Spleen (tissue), 13 donors: ENCODE results near the gene ENPEP. TPM values are rescaled to one million over a fixed set of nuclear protein-coding genes. Genes with fewer than 3 reads are reported as not detected.
A peak's percentile ranks its signal among the peaks of the same experiment; 100 is the strongest.
"Not testable (repeated sequence)": the region's sequence is repeated elsewhere in the genome, so short reads cannot be mapped to it uniquely, and the experiment has no call there.

Experiments used
- DNase-seq: peaks from one replicate; pipeline ENCODE4 v3.0.0-alpha.2; 2020
- H3K27ac ChIP-seq, 8 donors: fragments of 200-600 bp; sonication (generic) in 7 of 8; 1 replicate in 4 of 8; 2 replicates in 4 of 8; pipeline versions ENCODE4 v1.5.0 to v1.8.0; 2016 to 2021; ENCODE audit warnings: inconsistent platforms in 4 of 8, mild to moderate bottlenecking in 4 of 8, moderate library complexity in 1 of 8
- H3K27me3 ChIP-seq, 7 donors: fragments of 200-600 bp; sonication (generic) in 6 of 7; replicated peaks in 1 of 7; 1 replicate in 4 of 7; 2 replicates in 3 of 7; pipeline versions ENCODE4 v1.5.0 to v1.8.0; 2016 to 2021; ENCODE audit warnings: inconsistent platforms in 3 of 7, mild to moderate bottlenecking in 1 of 7
- H3K36me3 ChIP-seq, 6 donors: fragments of 200-600 bp; sonication (generic) in 5 of 6; 1 replicate in 4 of 6; 2 replicates in 2 of 6; pipeline versions ENCODE4 v1.5.0 to v1.8.0; 2016 to 2021; ENCODE audit warnings: inconsistent platforms in 2 of 6
- H3K4me1 ChIP-seq, 6 donors: fragments of 200-600 bp; sonication (generic) in 5 of 6; 1 replicate in 3 of 6; 2 replicates in 3 of 6; pipeline versions ENCODE4 v1.5.0 to v1.8.0; 2016 to 2021; ENCODE audit warnings: inconsistent platforms in 3 of 6
- H3K4me3 ChIP-seq, 8 donors: fragments of 200-600 bp; sonication (generic) in 7 of 8; 1 replicate in 4 of 8; 2 replicates in 4 of 8; pipeline versions ENCODE4 v1.5.0 to v1.8.0; 2016 to 2021; ENCODE audit warnings: inconsistent platforms in 4 of 8, mild to moderate bottlenecking in 4 of 8, moderate library complexity in 2 of 8
- H3K9me3 ChIP-seq, 8 donors: fragments of 200-600 bp; sonication (generic) in 7 of 8; 1 replicate in 4 of 8; 2 replicates in 4 of 8; pipeline versions ENCODE4 v1.5.0 to v1.8.0; 2016 to 2021; ENCODE audit warnings: inconsistent platforms in 4 of 8
- POLR2A ChIP-seq, 3 donors: fragments of 450-650 bp; IDR thresholded peaks; one replicate each; pipeline ENCODE4 v1.5.1; 2017; ENCODE audit warnings: antibody characterized with exemption in 3 of 3, mild to moderate bottlenecking in 1 of 3
- POLR2AphosphoS5 ChIP-seq, 3 donors: sonication (generic); formaldehyde crosslinking; IDR thresholded peaks; one replicate each; pipeline ENCODE4 v1.5.1; 2017; ENCODE audit warnings: antibody characterized with exemption in 3 of 3
- WGBS, 5 donors: extraction: QIAGEN DNeasy Blood & Tissue Kit in 3 of 5; methylation state at CpG; one replicate each; pipeline versions ENCODE4 v1.1.5 to v1.1.7; 2013 to 2018; 5-methylcytosine and 5-hydroxymethylcytosine counted together
- intact Hi-C: fragments of 100-400 bp; cut with DNase I; formaldehyde crosslinking; loops from one replicate; pipeline ENCODE4 v1.15.0; 2023; ENCODE audit warnings: low total_unique reads
- long read RNA-seq, 2 donors: transcript quantifications; one replicate each; lab custom pipeline, GENCODE V29; 2026
- polyA plus RNA-seq, 3 donors: library from polyadenylated mRNA; stranded (reverse); fragments of 200-250 nt; gene quantifications; one replicate each; pipeline ENCODE4 v1.2.1, GENCODE V29; 2013
- total RNA-seq, 7 donors: library from RNA; depleted of rRNA in 3 of 7; stranded (reverse); fragments of >200 nt in 3 of 7; fragmentation: NEBNext Ultra II Directional in 4 of 7; extraction: Animal tissue kit (Norgen Biotek cat#: 25700) in 4 of 7; gene quantifications; one replicate each; pipeline versions ENCODE4 v1.1.0 to v1.2.1, GENCODE V29; 2016 to 2021
- TF ChIP-seq, protein P1 (sequence below), 11 experiments: fragments of 200-600 bp in 7 of 11; fragments of 450-650 bp in 4 of 11; sonication (generic) in 4 of 11; IDR thresholded peaks in 8 of 11; conservative IDR thresholded peaks in 3 of 11; 1 replicate in 7 of 11; 2 replicates in 4 of 11; pipeline versions ENCODE4 v1.4.0 to v1.8.0; 2016 to 2021; ENCODE audit warnings: antibody characterized with exemption in 11 of 11, inconsistent platforms in 4 of 11, mild to moderate bottlenecking in 1 of 11
- donor health status: healthy with polysubstance abuse.
- donor health status: DM: no; HTN: no; CAD: no; lungs with moderate emphysema.
- donor health status: DM: no; HTN: no; CAD: no.
- donor health status: Bipolar disorder and iron deficiency.
- donor health status: healthy.
- donor health status: DM: no; HTN: no; CAD: no.
- donor health status: DM: yes; HTN: yes; CAD: no.

ENPEP gene, protein sequence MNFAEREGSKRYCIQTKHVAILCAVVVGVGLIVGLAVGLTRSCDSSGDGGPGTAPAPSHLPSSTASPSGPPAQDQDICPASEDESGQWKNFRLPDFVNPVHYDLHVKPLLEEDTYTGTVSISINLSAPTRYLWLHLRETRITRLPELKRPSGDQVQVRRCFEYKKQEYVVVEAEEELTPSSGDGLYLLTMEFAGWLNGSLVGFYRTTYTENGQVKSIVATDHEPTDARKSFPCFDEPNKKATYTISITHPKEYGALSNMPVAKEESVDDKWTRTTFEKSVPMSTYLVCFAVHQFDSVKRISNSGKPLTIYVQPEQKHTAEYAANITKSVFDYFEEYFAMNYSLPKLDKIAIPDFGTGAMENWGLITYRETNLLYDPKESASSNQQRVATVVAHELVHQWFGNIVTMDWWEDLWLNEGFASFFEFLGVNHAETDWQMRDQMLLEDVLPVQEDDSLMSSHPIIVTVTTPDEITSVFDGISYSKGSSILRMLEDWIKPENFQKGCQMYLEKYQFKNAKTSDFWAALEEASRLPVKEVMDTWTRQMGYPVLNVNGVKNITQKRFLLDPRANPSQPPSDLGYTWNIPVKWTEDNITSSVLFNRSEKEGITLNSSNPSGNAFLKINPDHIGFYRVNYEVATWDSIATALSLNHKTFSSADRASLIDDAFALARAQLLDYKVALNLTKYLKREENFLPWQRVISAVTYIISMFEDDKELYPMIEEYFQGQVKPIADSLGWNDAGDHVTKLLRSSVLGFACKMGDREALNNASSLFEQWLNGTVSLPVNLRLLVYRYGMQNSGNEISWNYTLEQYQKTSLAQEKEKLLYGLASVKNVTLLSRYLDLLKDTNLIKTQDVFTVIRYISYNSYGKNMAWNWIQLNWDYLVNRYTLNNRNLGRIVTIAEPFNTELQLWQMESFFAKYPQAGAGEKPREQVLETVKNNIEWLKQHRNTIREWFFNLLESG
- total RNA-seq (10 to 100 TPM; 15.3 to 48.3 (median 33.1) TPM), polyA plus RNA-seq (1 to 10 TPM; 1.8 to 3.7 (median 1.9) TPM)
- long read RNA-seq, donor 1, full-length matches to known transcripts: 9 of 21 reads
- long read RNA-seq, donor 1, partial matches to known transcripts: 12 of 21 reads
- long read RNA-seq, donor 1, other reads (novel, unspliced or antisense): 0 of 21 reads
- long read RNA-seq, donor 2, full-length matches to known transcripts: 5 of 5 reads
- long read RNA-seq, donor 2, partial matches to known transcripts: 0 of 5 reads
- long read RNA-seq, donor 2, other reads (novel, unspliced or antisense): 0 of 5 reads

DNA sequence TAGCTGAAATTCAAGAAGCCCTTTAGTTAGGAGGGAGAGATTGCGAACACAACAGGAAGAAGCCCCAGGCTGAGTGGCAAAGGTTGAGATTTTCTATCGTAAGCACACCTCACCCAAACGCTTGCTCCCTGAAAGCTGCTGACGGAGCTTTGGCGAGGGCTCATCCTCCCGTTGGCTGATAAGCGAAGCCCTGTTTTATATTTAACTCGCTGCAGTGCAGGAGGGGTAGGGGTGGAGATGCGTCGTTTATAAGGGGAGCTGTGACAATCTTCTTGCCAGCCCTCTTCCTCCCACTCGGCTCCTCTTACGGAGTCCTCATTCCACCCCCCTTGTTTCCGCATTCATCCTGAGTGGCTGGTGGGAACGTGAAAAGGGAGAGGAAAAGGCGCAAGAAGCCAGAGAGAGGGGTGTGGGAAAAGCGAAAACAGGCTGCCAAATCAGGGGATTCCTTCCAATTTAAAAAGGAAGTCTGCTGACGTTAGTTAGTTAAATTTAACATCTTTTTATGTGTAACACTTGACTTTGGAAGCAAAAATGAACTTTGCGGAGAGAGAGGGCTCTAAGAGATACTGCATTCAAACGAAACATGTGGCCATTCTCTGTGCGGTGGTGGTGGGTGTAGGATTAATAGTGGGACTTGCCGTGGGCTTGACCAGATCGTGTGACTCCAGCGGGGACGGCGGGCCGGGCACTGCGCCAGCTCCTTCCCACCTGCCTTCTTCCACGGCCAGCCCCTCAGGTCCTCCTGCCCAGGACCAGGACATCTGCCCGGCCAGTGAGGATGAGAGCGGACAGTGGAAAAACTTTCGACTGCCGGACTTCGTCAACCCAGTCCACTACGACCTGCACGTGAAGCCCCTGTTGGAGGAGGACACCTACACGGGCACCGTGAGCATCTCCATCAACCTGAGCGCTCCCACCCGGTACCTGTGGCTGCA lies at the start of gene ENPEP:
ENPEP (plus strand) TSS at position 275 of the 938 bp plus-strand sequence; CDS start at position 535, 260 bp downstream.
- H3K36me3 ChIP-seq: no peaks in the 10 kb centered on the region
- H3K4me3 ChIP-seq: peak within 1 kb of the TSS; percentile 15 to 62 (median 28)
- WGBS, 5 donors: 61 to 71% (median 65%) methylated on average over 39 of the region's 39 CpGs
- H3K9me3 ChIP-seq: no peaks in the 10 kb centered on the region
- no peaks in the 10 kb centered on the region for H3K4me1 ChIP-seq
- intact Hi-C loops: no loop called here
- no peak for DNase-seq
- TF ChIP-seq POLR2AphosphoS5 (IDR thresholded peaks at IDR 0.05): peak in 2 of 3 donors; percentile 25 to 56
- TF ChIP-seq, protein P1, sequence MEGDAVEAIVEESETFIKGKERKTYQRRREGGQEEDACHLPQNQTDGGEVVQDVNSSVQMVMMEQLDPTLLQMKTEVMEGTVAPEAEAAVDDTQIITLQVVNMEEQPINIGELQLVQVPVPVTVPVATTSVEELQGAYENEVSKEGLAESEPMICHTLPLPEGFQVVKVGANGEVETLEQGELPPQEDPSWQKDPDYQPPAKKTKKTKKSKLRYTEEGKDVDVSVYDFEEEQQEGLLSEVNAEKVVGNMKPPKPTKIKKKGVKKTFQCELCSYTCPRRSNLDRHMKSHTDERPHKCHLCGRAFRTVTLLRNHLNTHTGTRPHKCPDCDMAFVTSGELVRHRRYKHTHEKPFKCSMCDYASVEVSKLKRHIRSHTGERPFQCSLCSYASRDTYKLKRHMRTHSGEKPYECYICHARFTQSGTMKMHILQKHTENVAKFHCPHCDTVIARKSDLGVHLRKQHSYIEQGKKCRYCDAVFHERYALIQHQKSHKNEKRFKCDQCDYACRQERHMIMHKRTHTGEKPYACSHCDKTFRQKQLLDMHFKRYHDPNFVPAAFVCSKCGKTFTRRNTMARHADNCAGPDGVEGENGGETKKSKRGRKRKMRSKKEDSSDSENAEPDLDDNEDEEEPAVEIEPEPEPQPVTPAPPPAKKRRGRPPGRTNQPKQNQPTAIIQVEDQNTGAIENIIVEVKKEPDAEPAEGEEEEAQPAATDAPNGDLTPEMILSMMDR (IDR thresholded peaks at IDR 0.05 in 8 of 11, conservative IDR thresholded peaks at IDR 0.05 in 3 of 11): no peak
- peak within 1 kb of the TSS in 7 of 8 donors; percentile 45 to 78 (median 69) for H3K27ac ChIP-seq
- peaks cover 0 to 16% (median 0%) of the 10 kb centered on the region in 7 donors for H3K27me3 ChIP-seq

DNA sequence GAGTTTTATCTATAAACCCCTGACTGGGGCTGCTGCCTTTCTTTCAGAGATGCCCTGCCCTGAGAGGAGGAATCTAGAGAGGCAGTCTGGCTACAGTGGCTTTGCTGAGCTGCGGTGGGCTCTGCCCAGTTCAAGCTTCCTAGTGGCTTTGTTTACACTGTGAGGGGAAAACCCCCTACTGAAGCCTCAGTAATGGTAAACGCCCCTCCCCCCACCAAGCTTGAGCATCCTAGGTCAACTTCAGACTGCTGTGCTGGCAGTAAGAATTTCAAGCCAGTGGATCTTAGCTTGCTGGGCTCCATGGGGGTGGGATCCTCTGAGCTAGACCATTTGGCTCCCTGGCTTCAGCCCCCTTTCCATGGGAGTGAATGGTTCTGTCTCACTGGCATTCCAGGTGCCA lies 44.1 kb upstream of the ENPEP start:
- intact Hi-C loops, H3K27me3 ChIP-seq, H3K4me3 ChIP-seq, H3K4me1 ChIP-seq, DNase-seq, H3K36me3 ChIP-seq, H3K27ac ChIP-seq, H3K9me3 ChIP-seq: not testable (repeated sequence)
- 29 to 89% (median 72%) methylated on average over 2 of the region's 2 CpGs for WGBS, 5 donors

DNA sequence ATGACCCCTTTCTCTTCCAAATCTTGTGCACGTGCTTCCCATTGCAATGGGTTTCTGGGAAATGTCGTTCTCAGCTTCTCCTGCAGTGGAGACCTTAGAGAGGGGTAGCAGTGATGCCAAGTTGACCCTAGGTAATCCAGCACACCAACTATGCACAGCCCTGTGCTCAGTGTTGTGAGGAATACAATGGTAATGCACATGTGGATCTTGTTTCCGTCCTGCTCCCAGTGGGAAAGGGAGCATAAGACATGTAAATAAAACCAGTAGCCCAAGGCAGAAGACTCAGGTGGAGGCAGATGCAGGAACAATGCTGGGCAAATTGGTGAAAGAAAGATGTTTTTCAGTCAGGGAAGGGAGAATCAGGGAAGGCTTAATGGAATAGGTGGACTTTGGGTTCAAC lies 38.7 kb upstream of the ENPEP start:
- intact Hi-C loops, H3K27ac ChIP-seq, H3K4me3 ChIP-seq, H3K27me3 ChIP-seq, H3K36me3 ChIP-seq, H3K9me3 ChIP-seq, DNase-seq, H3K4me1 ChIP-seq: not testable (repeated sequence)
- WGBS, 5 donors: 65 to 78% (median 75%) methylated on average over 2 to 3 of the region's 3 CpGs

DNA sequence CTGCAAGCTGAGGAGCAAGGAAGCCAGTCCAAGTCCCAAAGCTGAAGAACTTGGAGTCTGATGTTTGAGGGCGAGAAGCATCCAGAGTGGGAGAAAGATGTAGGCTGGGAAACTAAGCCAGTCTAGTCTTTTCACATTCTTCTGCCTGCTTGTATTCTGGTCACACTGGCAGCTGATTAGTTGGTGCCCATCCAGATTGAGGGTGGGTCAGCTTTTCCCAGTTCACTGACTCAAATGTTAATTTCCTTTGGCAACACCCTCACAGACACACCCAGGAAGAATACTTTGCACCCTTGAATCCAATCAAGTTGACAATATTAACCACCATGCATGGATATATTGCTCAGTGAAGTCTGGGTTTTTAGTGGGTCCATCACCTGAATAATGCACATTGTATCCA lies 36.7 kb upstream of the ENPEP start:
- intact Hi-C loops, H3K27ac ChIP-seq, H3K27me3 ChIP-seq, H3K36me3 ChIP-seq, DNase-seq, H3K9me3 ChIP-seq, H3K4me3 ChIP-seq, H3K4me1 ChIP-seq: not testable (repeated sequence)
- 73 to 100% (median 80%) methylated on average over 1 of the region's 1 CpG for WGBS, 5 donors

DNA sequence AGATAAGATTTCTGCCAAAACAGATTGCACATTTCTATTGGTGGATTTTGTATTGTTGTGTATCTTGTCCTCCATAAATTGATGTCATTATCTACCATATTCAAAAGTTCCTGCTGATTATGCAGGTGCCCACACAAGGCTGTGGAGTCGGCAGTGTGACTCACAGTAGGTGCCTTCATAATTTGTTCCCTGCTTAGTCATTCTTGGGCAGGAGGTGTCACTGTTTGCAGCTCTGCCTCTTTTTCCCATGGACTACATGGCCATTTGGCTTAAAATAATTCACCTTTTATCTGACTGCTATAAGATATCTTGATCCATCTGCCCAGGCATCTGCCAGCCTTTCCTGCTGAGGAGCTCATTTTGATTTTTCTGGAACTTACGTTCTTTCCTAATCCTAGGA lies 33.6 kb upstream of the ENPEP start:
- Histone ChIP-seq H3K36me3 (no peaks in the 10 kb centered on the region), H3K27me3 (no peaks in the 10 kb centered on the region), H3K4me1 (no peaks in the 10 kb centered on the region), H3K4me3 (no peak overlapping the region), H3K9me3 (no peaks in the 10 kb centered on the region), H3K27ac (no peak overlapping the region)
- TF ChIP-seq, protein P1 (IDR thresholded peaks at IDR 0.05 in 8 of 11, conservative IDR thresholded peaks at IDR 0.05 in 3 of 11): no peak
- no peak for TF ChIP-seq POLR2A (IDR thresholded peaks at IDR 0.05)
- no peak for TF ChIP-seq POLR2AphosphoS5 (IDR thresholded peaks at IDR 0.05)
- intact Hi-C loops: no loop called here
- no peak for DNase-seq
- WGBS, 5 donors: 64 to 84% (median 73%) methylated on average over 2 of the region's 2 CpGs
